ENCODE measurements around the gene CISD2. TPM values are rescaled to one million over a fixed set of nuclear protein-coding genes. Genes with fewer than 3 reads are reported as not detected.
"Not testable (repeated sequence)": the region's sequence is repeated elsewhere in the genome, so short reads cannot be mapped to it uniquely, and the experiment has no call there.

The CISD2 gene, protein sequence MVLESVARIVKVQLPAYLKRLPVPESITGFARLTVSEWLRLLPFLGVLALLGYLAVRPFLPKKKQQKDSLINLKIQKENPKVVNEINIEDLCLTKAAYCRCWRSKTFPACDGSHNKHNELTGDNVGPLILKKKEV
- total RNA-seq = 10 to 100 TPM; 11.4 to 50.3 (median 13.4) TPM
- polyA plus RNA-seq = 10 to 100 TPM; 14.6 to 26.0 TPM
- 8.3 reads per million, percentile 32 among the genes with 10 or more reads in this experiment for total RNA-seq

DNA sequence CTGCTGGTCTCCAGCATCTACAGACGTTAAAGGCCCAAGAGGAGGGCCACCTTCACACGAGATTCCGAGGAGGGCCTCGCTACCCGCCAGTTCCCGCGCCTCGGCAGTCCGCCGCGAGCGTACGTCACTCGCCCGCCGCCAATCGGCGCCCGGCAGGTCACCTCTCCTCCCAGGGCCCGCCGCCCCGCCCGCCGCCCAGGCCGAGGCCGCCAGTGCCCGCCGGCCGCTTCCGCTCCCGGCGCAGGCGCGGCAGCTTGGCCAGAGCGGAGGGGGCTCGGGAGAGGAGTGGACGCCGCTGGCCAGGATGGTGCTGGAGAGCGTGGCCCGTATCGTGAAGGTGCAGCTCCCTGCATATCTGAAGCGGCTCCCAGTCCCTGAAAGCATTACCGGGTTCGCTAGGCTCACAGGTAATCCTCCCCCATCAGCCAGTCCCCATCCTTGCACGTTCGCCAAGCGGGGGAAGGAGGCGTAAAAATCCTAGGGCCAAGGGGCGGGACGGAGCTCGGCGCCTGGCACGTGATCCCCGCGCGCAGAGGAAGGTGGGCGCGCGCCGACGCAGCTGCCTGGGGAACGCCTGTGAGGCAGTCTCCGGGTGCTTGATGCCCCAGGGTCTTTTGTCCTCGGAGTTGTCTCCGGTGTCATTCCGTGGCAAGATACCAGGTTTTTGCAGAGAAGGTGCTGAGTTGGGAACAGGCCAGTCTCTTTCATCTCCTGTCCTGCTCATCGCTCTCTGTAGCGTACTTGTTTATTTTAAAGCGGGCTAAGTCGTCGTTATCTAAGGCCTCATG lies at the start of gene CISD2:
CISD2 (plus strand) TSS at position 212 of the 788 bp plus-strand sequence; CDS start at position 305, 93 bp downstream.
- peak; percentile 87 to 95 (median 92) for DNase-seq
- Histone ChIP-seq H3K4me1 (ENCODE audit: control insufficient read depth in 2 of 2, insufficient read depth in 2 of 2, low read length in 2 of 2) (peaks cover 16 to 28% of the 10 kb centered on the region in 2 donors), H3K27me3 (ENCODE audit: control insufficient read depth in 2 of 2, insufficient read depth in 2 of 2, low read length in 2 of 2) (no peaks in the 10 kb centered on the region), H3K27ac (ENCODE audit: low read depth, low read length) (peak within 1 kb of the TSS; percentile 99), H3K9me3 (ENCODE audit: control insufficient read depth in 2 of 3, low read length in 3 of 3) (no peaks in the 10 kb centered on the region), H3K36me3 (ENCODE audit: control insufficient read depth in 2 of 3, insufficient read depth in 3 of 3, low read length in 3 of 3) (no peaks in the 10 kb centered on the region), H3K4me3 (ENCODE audit: low read length) (peak within 1 kb of the TSS; percentile 95)
- POLR2A ChIA-PET = interaction anchor here (0.6 to 4.4 kb wide), 32 partner anchors 8 to 1521 kb away, joined by 3 to 173 read pairs (median 3); partner anchors contain the start of genes MANBA, PPP3CA, SLC39A8 and SLC9B1
- Mint-ChIP-seq H3K4me1 (peaks cover 32 to 80% (median 71%) of the 10 kb centered on the region in 7 donors), H3K27ac (peak within 1 kb of the TSS; percentile 98 to 100 (median 99)), H3K9me3 (peaks cover 0 to 15% (median 0%) of the 10 kb centered on the region in 11 donors), H3K36me3 (peaks cover 3 to 30% (median 13%) of the 10 kb centered on the region in 5 donors), H3K27me3 (no peaks in the 10 kb centered on the region), H3K4me3 (peak within 1 kb of the TSS; percentile 88 to 100 (median 96))
- ATAC-seq = peak; percentile 90
- intact Hi-C loops (cut with micrococcal nuclease) = loop anchor here (1.0 to 5.0 kb wide), 19 partner anchors 41 to 1522 kb away; partner anchors contain the start of genes BDH2 (in 2 of the 2), CENPE (in 2 of the 2), MANBA (in 2 of the 2) and PPP3CA (in 2 of the 2)
- CTCF ChIA-PET = interaction anchor here (0.5 to 1.7 kb wide), 5 partner anchors 41 to 244 kb away, joined by 3 to 13 read pairs (median 3); partner anchors contain the start of gene UBE2D3

DNA sequence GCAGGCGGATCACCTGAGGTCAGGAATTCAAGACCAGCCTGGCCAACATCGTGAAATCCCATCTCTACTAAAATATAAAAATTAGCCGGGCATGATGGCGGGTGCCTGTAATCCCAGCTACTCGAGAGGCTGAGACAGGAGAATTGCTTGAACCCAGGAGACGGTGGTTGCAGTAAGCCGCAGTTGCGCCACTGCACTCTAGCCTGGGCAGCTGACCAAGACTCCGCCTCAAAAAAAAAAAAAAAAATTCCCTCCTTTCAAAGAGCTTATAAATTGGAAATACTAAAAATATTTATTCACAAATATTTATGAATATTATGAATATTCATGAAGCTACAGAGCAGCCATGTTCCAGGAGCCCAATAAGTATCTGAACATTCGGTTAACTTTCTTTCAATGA lies 49.7 kb upstream of the CISD2 start:
- H3K36me3 ChIP-seq (ENCODE audit: control insufficient read depth in 2 of 3, insufficient read depth in 3 of 3, low read length in 3 of 3); ATAC-seq; H3K9me3 Mint-ChIP-seq; DNase-seq; H3K9me3 ChIP-seq (ENCODE audit: control insufficient read depth in 2 of 3, low read length in 3 of 3); H3K27me3 Mint-ChIP-seq; CTCF ChIA-PET; H3K27me3 ChIP-seq (ENCODE audit: control insufficient read depth in 2 of 2, insufficient read depth in 2 of 2, low read length in 2 of 2): not testable (repeated sequence)
- H3K4me1 ChIP-seq (ENCODE audit: control insufficient read depth in 2 of 2, insufficient read depth in 2 of 2, low read length in 2 of 2) = peaks cover 54 to 70% of the 10 kb centered on the region in 2 donors
- peak overlapping the region in 8 of 10 donors; percentile 69 to 89 (median 72) for H3K4me3 Mint-ChIP-seq
- intact Hi-C loops (cut with micrococcal nuclease) = loop anchor here in 1 of 2 donors (1.0 kb wide), 1 partner anchor 8 kb away; the partner anchor contains the start of gene UBE2D3
- peak overlapping the region; percentile 46 to 97 (median 87) for H3K27ac Mint-ChIP-seq
- peak overlapping the region; percentile 99 for H3K27ac ChIP-seq (ENCODE audit: low read depth, low read length)
- peaks cover 12 to 41% (median 31%) of the 10 kb centered on the region in 5 donors for H3K36me3 Mint-ChIP-seq
- peaks cover 79 to 94% (median 89%) of the 10 kb centered on the region in 7 donors for H3K4me1 Mint-ChIP-seq
- H3K4me3 ChIP-seq (ENCODE audit: low read length) = peak overlapping the region; percentile 19
- POLR2A ChIA-PET = interaction anchor here (1.2 to 6.1 kb wide), 5 partner anchors 8 to 199 kb away, joined by 3 to 80 read pairs (median 6); partner anchors contain the start of genes CISD2 and UBE2D3

DNA sequence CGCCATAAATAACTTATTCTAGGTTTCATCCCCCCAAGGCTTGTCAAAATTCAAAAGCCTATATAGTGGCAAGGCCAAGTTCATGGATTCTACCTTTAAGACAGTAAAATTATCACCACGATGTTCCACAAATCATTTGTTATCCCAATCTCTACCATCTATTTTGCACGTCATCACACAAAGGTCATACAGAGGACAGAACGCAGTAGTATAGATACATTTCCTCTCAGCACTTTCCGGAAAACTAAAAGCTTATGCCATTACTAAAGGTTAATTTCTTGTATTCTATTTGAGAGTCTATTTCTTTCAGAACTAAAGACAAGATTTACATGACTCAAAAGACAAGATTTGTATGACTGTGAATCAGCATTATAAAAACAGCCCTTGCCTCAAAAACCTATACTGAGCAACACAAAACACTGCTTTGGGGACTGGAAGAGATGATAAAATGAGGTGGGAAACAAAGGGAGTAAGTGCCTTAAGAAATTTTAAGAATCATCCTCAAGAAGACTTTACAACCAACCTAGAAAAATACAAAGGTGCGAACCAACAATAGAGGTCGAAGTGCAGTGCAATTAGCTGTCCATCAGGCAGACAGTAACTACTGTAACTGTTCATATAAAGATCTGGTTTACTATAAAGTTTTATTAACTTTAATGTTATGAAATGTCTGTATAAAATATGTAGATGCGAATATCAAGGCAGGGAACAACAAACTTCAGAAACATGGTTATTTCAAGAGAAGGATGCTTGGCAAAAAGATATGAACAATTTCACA lies 49.0 kb upstream of the CISD2 start:
- Mint-ChIP-seq H3K9me3 (peaks cover 0 to 4% (median 0%) of the 10 kb centered on the region in 11 donors), H3K27me3 (no peaks in the 10 kb centered on the region), H3K36me3 (peaks cover 12 to 42% (median 32%) of the 10 kb centered on the region in 5 donors), H3K4me3 (peak overlapping the region in 3 of 10 donors; percentile 72 to 89 (median 81)), H3K27ac (peak overlapping the region in 8 of 9 donors; percentile 76 to 97 (median 90)), H3K4me1 (peaks cover 79 to 92% (median 83%) of the 10 kb centered on the region in 7 donors)
- Histone ChIP-seq H3K9me3 (ENCODE audit: control insufficient read depth in 2 of 3, low read length in 3 of 3) (no peaks in the 10 kb centered on the region), H3K4me3 (ENCODE audit: low read length) (peak overlapping the region; percentile 53), H3K36me3 (ENCODE audit: control insufficient read depth in 2 of 3, insufficient read depth in 3 of 3, low read length in 3 of 3) (peaks cover 0 to 3% (median 0%) of the 10 kb centered on the region in 3 experiments), H3K27me3 (ENCODE audit: control insufficient read depth in 2 of 2, insufficient read depth in 2 of 2, low read length in 2 of 2) (no peaks in the 10 kb centered on the region), H3K4me1 (ENCODE audit: control insufficient read depth in 2 of 2, insufficient read depth in 2 of 2, low read length in 2 of 2) (peaks cover 57 to 76% of the 10 kb centered on the region in 2 donors), H3K27ac (ENCODE audit: low read depth, low read length) (peak overlapping the region; percentile 99)
- peak; percentile 75 for ATAC-seq
- CTCF ChIA-PET = no interaction called here
- POLR2A ChIA-PET = interaction anchor here (0.7 to 6.1 kb wide), 5 partner anchors 7 to 199 kb away, joined by 3 to 80 read pairs (median 6); partner anchors contain the start of genes CISD2 and UBE2D3
- peak in 7 of 9 donors; percentile 57 to 81 (median 75) for DNase-seq
- intact Hi-C loops (cut with micrococcal nuclease) = loop anchor here (1.0 to 2.0 kb wide), 2 partner anchors 8 to 29 kb away; partner anchors contain the start of gene UBE2D3 (in 1 of the 2)

DNA sequence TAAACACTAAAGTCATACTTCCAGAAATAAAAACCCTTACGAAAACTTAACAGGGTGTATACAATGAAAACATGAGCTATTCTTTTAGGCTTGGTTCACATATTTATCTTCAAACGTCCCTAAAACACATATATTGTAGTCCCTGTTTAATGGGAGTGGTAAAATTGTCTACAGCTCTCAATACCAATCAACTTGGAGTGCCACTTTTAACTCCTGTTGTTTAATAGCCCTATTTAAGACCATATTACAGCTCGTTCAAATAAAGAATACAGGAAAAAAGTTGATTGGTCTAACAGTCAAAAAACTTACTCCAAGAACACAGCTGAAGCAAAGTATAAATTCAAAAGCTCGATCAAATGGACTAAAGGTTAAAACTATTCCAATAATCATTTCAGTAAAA lies 45.3 kb upstream of the CISD2 start:
- peak overlapping the region; percentile 99 for H3K27ac ChIP-seq (ENCODE audit: low read depth, low read length)
- Mint-ChIP-seq H3K4me1 (peaks cover 54 to 65% (median 56%) of the 10 kb centered on the region in 7 donors), H3K4me3 (no peak overlapping the region), H3K9me3 (peaks cover 0 to 12% (median 0%) of the 10 kb centered on the region in 11 donors), H3K27ac (peak overlapping the region in 8 of 9 donors; percentile 72 to 93 (median 76)), H3K36me3 (peaks cover 9 to 21% (median 15%) of the 10 kb centered on the region in 5 donors), H3K27me3 (peaks cover 0 to 2% (median 0%) of the 10 kb centered on the region in 5 donors)
- POLR2A ChIA-PET = interaction anchor here (0.5 to 4.2 kb wide), 11 partner anchors 14 to 322 kb away, joined by 3 to 15 read pairs (median 3); partner anchors contain the start of genes CISD2, MANBA and NFKB1
- peaks cover 30 to 48% of the 10 kb centered on the region in 2 donors for H3K4me1 ChIP-seq (ENCODE audit: control insufficient read depth in 2 of 2, insufficient read depth in 2 of 2, low read length in 2 of 2)
- no peaks in the 10 kb centered on the region for H3K9me3 ChIP-seq (ENCODE audit: control insufficient read depth in 2 of 3, low read length in 3 of 3)
- H3K27me3 ChIP-seq (ENCODE audit: control insufficient read depth in 2 of 2, insufficient read depth in 2 of 2, low read length in 2 of 2) = no peaks in the 10 kb centered on the region
- DNase-seq (no peak), ATAC-seq (no peak)
- intact Hi-C loops (cut with micrococcal nuclease) = no loop called here
- H3K4me3 ChIP-seq (ENCODE audit: low read length) = peak overlapping the region; percentile 82
- CTCF ChIA-PET = interaction anchor here (1.8 to 2.0 kb wide), 3 partner anchors 7 to 375 kb away, joined by 5 to 6 read pairs (median 6); no protein-coding TSS in a partner anchor
- H3K36me3 ChIP-seq (ENCODE audit: control insufficient read depth in 2 of 3, insufficient read depth in 3 of 3, low read length in 3 of 3) = peaks cover 0 to 21% (median 3%) of the 10 kb centered on the region in 3 experiments

DNA sequence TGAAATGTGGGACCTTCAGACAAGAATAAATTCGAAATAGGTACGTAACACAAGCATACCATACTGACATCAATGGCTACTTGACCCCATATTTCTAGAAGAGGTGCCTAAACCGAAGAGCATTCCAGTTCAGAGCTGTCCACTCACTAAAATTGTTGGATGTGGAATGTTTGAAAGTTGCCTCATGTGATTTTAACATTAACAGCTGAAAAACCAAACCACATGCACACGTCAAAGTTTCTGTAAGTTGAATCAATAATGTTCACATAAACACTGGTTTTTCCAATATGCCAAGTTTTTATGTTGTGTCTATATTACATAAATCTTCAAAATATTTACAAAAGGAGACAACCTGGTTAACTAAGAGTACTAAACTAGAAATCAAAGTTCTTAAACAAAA lies 44.9 kb upstream of the CISD2 start:
- Mint-ChIP-seq H3K4me3 (no peak overlapping the region), H3K4me1 (peaks cover 53 to 65% (median 55%) of the 10 kb centered on the region in 7 donors), H3K27me3 (peaks cover 0 to 2% (median 0%) of the 10 kb centered on the region in 5 donors), H3K27ac (peak overlapping the region in 5 of 9 donors; percentile 72 to 93 (median 78)), H3K9me3 (peaks cover 0 to 12% (median 0%) of the 10 kb centered on the region in 11 donors), H3K36me3 (peaks cover 9 to 19% (median 13%) of the 10 kb centered on the region in 5 donors)
- DNase-seq = no peak
- ChIA-PET POLR2A (interaction anchor here (0.5 to 4.9 kb wide), 10 partner anchors 14 to 324 kb away, joined by 3 to 62 read pairs (median 3); partner anchors contain the start of genes CISD2 and MANBA), CTCF (interaction anchor here (1.8 to 2.0 kb wide), 3 partner anchors 8 to 376 kb away, joined by 5 to 6 read pairs (median 6); no protein-coding TSS in a partner anchor)
- Histone ChIP-seq H3K36me3 (ENCODE audit: control insufficient read depth in 2 of 3, insufficient read depth in 3 of 3, low read length in 3 of 3) (peaks cover 0 to 21% (median 3%) of the 10 kb centered on the region in 3 experiments), H3K27ac (ENCODE audit: low read depth, low read length) (peak overlapping the region; percentile 99), H3K4me1 (ENCODE audit: control insufficient read depth in 2 of 2, insufficient read depth in 2 of 2, low read length in 2 of 2) (peaks cover 30 to 48% of the 10 kb centered on the region in 2 donors), H3K4me3 (ENCODE audit: low read length) (peak overlapping the region; percentile 82), H3K27me3 (ENCODE audit: control insufficient read depth in 2 of 2, insufficient read depth in 2 of 2, low read length in 2 of 2) (no peaks in the 10 kb centered on the region), H3K9me3 (ENCODE audit: control insufficient read depth in 2 of 3, low read length in 3 of 3) (no peaks in the 10 kb centered on the region)
- intact Hi-C loops (cut with micrococcal nuclease) = loop anchor here in 1 of 2 donors (2.0 kb wide), 1 partner anchor 15 kb away; no protein-coding TSS in a partner anchor
- ATAC-seq = no peak

All from naive thymus-derived CD4-positive, alpha-beta T cell (primary cell).